ENCODE results near the gene PLP1. TPM values are rescaled to one million over a fixed set of nuclear protein-coding genes. Genes with fewer than 3 reads are reported as not detected.

Gene PLP1
- total and polyA plus RNA-seq, 9 of the 15 experiments (the other 6 are each of a cell fraction or from before 2014, with no cell fraction given) = not detected

GRCh38 chrX:103729015-103729414 is 47.6 kb upstream of the PLP1 start (continued):
- TF ChIP-seq ZNF518B (CRISPR knock-in tag; IDR thresholded peaks at IDR 0.05) = no peak
- no peak for TF ChIP-seq SRSF1 (IDR thresholded peaks at IDR 0.05; ENCODE audit: low read depth, low read length)
- TF ChIP-seq PPARD (CRISPR knock-in tag; IDR thresholded peaks at IDR 0.05) = no peak
- TF ChIP-seq CREM (IDR thresholded peaks at IDR 0.05; ENCODE audit: low read depth) = no peak
- TF ChIP-seq CBFA2T2 (conservative IDR thresholded peaks at IDR 0.05) = no peak
- TF ChIP-seq GMEB1 (CRISPR knock-in tag; IDR thresholded peaks at IDR 0.05) = no peak
